ENCODE results near the gene CYTL1. TPM values are rescaled to one million over a fixed set of nuclear protein-coding genes. Genes with fewer than 3 reads are reported as not detected.

CYTL1 gene
- total and polyA plus RNA-seq, 9 of the 15 experiments (the other 6 are each of a cell fraction or from before 2014, with no cell fraction given) = not detected

DNA sequence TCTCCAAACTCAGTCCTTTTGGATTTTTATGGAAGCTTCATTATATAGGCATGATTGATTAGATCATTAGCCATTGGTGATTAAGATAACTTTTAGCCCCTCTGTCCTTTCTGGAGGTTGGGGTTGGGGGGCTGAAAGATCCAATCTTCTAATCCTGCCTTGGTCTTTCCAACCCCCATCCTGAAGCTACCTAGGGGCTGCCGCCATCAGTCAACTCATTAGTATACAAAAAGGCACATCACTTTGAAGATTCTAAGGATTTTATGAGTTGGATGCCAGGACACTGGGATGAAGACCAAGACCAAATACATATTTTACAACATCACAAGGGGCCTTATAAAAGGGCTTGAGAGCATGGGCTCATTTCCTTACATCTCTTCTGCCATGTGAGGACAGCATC is 47.5 kb downstream of the CYTL1 start:
- Histone ChIP-seq H3K9ac (ENCODE audit: insufficient read depth in 1 of 2, low read depth in 2 of 2, low read length in 2 of 2) (no peak overlapping the region), H3K79me2 (ENCODE audit: control insufficient read depth, insufficient read depth, low read length) (no peaks in the 10 kb centered on the region), H3K36me3 (ENCODE audit: control insufficient read depth, insufficient read depth, low read length) (no peaks in the 10 kb centered on the region), H3K4me2 (ENCODE audit: insufficient read depth, low read length) (no peak overlapping the region), H3K4me3 (no peak overlapping the region), H3K9me1 (ENCODE audit: control insufficient read depth, insufficient read depth, low read length) (no peaks in the 10 kb centered on the region), H4K20me1 (replicated peaks; ENCODE audit: control insufficient read depth, insufficient read depth, low read length) (no peaks in the 10 kb centered on the region), H3K9me3 (replicated peaks; ENCODE audit: control insufficient read depth, insufficient read depth, low read depth, low read length) (0 out of 2 replicates have a peak, but pooled peaks cover 3% of the 10 kb centered on the region), H3K27ac (ENCODE audit: extremely low read depth, low read depth, low read length) (no peak overlapping the region), H2AFZ (ENCODE audit: low read depth, low read length) (no peak overlapping the region), H3K4me1 (replicated peaks in 1 of 2; ENCODE audit: control insufficient read depth in 2 of 2, insufficient read depth in 2 of 2, low read length in 2 of 2) (no peaks in the 10 kb centered on the region), H3K27me3 (ENCODE audit: control insufficient read depth in 2 of 2, insufficient read depth in 2 of 2, low read length in 2 of 2) (0 out of 5 replicates have a peak, but pooled peaks cover 0 to 8% of the 10 kb centered on the region in 2 experiments)
- ATAC-seq (no peak), FAIRE-seq (no peak), DNase-seq (ENCODE audit: extremely low read depth in 1 of 4, low spot score in 3 of 4) (no peak)
- ChIA-PET POLR2A (no interaction called here), CTCF (ENCODE audit: low intra/inter-chr PET ratio) (no interaction called here)
- intact Hi-C loops (cut with micrococcal nuclease) (no loop called here), in situ Hi-C loops (cut with MboI) (no loop called here)
- WGBS (ENCODE audit: insufficient coverage, low coverage, missing lambda C conversion rate) = 0% methylated on average over 1 of the region's 1 CpG
- TF ChIP-seq, protein P1, sequence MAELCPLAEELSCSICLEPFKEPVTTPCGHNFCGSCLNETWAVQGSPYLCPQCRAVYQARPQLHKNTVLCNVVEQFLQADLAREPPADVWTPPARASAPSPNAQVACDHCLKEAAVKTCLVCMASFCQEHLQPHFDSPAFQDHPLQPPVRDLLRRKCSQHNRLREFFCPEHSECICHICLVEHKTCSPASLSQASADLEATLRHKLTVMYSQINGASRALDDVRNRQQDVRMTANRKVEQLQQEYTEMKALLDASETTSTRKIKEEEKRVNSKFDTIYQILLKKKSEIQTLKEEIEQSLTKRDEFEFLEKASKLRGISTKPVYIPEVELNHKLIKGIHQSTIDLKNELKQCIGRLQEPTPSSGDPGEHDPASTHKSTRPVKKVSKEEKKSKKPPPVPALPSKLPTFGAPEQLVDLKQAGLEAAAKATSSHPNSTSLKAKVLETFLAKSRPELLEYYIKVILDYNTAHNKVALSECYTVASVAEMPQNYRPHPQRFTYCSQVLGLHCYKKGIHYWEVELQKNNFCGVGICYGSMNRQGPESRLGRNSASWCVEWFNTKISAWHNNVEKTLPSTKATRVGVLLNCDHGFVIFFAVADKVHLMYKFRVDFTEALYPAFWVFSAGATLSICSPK (IDR thresholded peaks at IDR 0.05; ENCODE audit: borderline replicate concordance) = no peak
- TF ChIP-seq FOXK1 (CRISPR knock-in tag; IDR thresholded peaks at IDR 0.05; ENCODE audit: borderline replicate concordance) = no peak
- TF ChIP-seq, protein P2, sequence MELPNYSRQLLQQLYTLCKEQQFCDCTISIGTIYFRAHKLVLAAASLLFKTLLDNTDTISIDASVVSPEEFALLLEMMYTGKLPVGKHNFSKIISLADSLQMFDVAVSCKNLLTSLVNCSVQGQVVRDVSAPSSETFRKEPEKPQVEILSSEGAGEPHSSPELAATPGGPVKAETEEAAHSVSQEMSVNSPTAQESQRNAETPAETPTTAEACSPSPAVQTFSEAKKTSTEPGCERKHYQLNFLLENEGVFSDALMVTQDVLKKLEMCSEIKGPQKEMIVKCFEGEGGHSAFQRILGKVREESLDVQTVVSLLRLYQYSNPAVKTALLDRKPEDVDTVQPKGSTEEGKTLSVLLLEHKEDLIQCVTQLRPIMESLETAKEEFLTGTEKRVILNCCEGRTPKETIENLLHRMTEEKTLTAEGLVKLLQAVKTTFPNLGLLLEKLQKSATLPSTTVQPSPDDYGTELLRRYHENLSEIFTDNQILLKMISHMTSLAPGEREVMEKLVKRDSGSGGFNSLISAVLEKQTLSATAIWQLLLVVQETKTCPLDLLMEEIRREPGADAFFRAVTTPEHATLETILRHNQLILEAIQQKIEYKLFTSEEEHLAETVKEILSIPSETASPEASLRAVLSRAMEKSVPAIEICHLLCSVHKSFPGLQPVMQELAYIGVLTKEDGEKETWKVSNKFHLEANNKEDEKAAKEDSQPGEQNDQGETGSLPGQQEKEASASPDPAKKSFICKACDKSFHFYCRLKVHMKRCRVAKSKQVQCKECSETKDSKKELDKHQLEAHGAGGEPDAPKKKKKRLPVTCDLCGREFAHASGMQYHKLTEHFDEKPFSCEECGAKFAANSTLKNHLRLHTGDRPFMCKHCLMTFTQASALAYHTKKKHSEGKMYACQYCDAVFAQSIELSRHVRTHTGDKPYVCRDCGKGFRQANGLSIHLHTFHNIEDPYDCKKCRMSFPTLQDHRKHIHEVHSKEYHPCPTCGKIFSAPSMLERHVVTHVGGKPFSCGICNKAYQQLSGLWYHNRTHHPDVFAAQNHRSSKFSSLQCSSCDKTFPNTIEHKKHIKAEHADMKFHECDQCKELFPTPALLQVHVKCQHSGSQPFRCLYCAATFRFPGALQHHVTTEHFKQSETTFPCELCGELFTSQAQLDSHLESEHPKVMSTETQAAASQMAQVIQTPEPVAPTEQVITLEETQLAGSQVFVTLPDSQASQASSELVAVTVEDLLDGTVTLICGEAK (IDR thresholded peaks at IDR 0.05) = no peak
- TF ChIP-seq, protein P2 (CRISPR knock-in tag; IDR thresholded peaks at IDR 0.05) = no peak
- no peak for TF ChIP-seq RBM14 (IDR thresholded peaks at IDR 0.05; ENCODE audit: borderline replicate concordance, insufficient read depth, low read depth, low read length)
- BruUV-seq (replicated peaks) = no TSS peak
